H9 (cell line): ENCODE measurements around the gene MATN1. TPM values are rescaled to one million over a fixed set of nuclear protein-coding genes. Genes with fewer than 3 reads are reported as not detected.

Source experiments
- DNase-seq: peaks from one replicate; pipeline ENCODE4 v3.0.0-alpha.2; 2017
- H2AFZ ChIP-seq: one replicate; pipeline ENCODE4 v1.6.1; 2013; ENCODE audit warnings: mild to moderate bottlenecking, low read length, control low read depth, moderate library complexity
- H2AK5ac ChIP-seq: 2 replicates; pipeline ENCODE4 v1.6.1; 2013; ENCODE audit warnings: low read length, control low read depth, mixed read lengths; ENCODE audit not compliant: insufficient read length
- H2BK120ac ChIP-seq: one replicate; pipeline ENCODE4 v1.6.1; 2013; ENCODE audit warnings: low read depth, mild to moderate bottlenecking, low read length, control low read depth, inconsistent platforms; ENCODE audit not compliant: poor library complexity, severe bottlenecking
- H2BK12ac ChIP-seq: 2 replicates; pipeline ENCODE4 v1.6.1; 2013; ENCODE audit warnings: low read length, control low read depth, mixed read lengths, low read depth; ENCODE audit not compliant: insufficient read length
- H2BK15ac ChIP-seq: 2 replicates; pipeline ENCODE4 v1.6.1; 2013; ENCODE audit warnings: low read depth, low read length, control low read depth
- H2BK20ac ChIP-seq: one replicate; pipeline ENCODE4 v1.6.1; 2013; ENCODE audit warnings: low read depth, mild to moderate bottlenecking, low read length, control low read depth, inconsistent platforms; ENCODE audit not compliant: poor library complexity, severe bottlenecking
- H2BK5ac ChIP-seq: 2 replicates; pipeline ENCODE4 v1.6.1; 2013; ENCODE audit warnings: low read length, control low read depth, mixed read lengths; ENCODE audit not compliant: insufficient read length
- H3K14ac ChIP-seq: 2 replicates; pipeline ENCODE4 v1.6.1; 2013; ENCODE audit warnings: low read length, control low read depth; ENCODE audit not compliant: insufficient read depth
- H3K18ac ChIP-seq: 2 replicates; pipeline ENCODE4 v1.6.1; 2013; ENCODE audit warnings: low read depth, mild to moderate bottlenecking, mixed read lengths, low read length, control low read depth; ENCODE audit not compliant: insufficient read length
- H3K23ac ChIP-seq: 2 replicates; pipeline ENCODE4 v1.6.1; 2013; ENCODE audit warnings: low read length, control low read depth, mixed read lengths, low read depth; ENCODE audit not compliant: insufficient read length
- H3K23me2 ChIP-seq: 2 replicates; pipeline ENCODE4 v1.6.1; 2013; ENCODE audit warnings: low read depth, mild to moderate bottlenecking, mixed read lengths, low read length, control low read depth; ENCODE audit not compliant: insufficient read length, poor library complexity, severe bottlenecking
- H3K27ac ChIP-seq: 2 replicates; pipeline ENCODE4 v1.5.1; 2013; ENCODE audit warnings: low read length, control low read depth, mixed read lengths, low read depth; ENCODE audit not compliant: insufficient read length
- H3K27me3 ChIP-seq: 2 replicates; pipeline ENCODE4 v1.6.1; 2013; ENCODE audit warnings: low read length, control low read depth, inconsistent platforms; ENCODE audit not compliant: insufficient read depth
- H3K4ac ChIP-seq: 2 replicates; pipeline ENCODE4 v1.6.1; 2013; ENCODE audit warnings: low read depth, mild to moderate bottlenecking, control low read depth, inconsistent platforms, low read length, moderate library complexity
- H3K4me1 ChIP-seq: 2 replicates; pipeline ENCODE4 v1.6.1; 2013; ENCODE audit warnings: low read length, control low read depth, inconsistent platforms; ENCODE audit not compliant: insufficient read depth
- H3K4me2 ChIP-seq: 2 replicates; pipeline ENCODE4 v1.6.1; 2013; ENCODE audit warnings: low read length, control low read depth, mixed read lengths; ENCODE audit not compliant: insufficient read length, insufficient read depth
- H3K56ac ChIP-seq: 2 replicates; pipeline ENCODE4 v1.6.1; 2013; ENCODE audit warnings: low read depth, mild to moderate bottlenecking, mixed read lengths, low read length, control low read depth; ENCODE audit not compliant: insufficient read length
- H3K79me1 ChIP-seq: 2 replicates; pipeline ENCODE4 v1.6.1; 2013; ENCODE audit warnings: low read depth, mild to moderate bottlenecking, moderate library complexity, low read length, control low read depth, inconsistent platforms; ENCODE audit not compliant: insufficient read depth, poor library complexity, severe bottlenecking
- H3K79me2 ChIP-seq: 2 replicates; pipeline ENCODE4 v1.6.1; 2013; ENCODE audit warnings: low read length, control low read depth, inconsistent platforms; ENCODE audit not compliant: insufficient read depth
- H3K9ac ChIP-seq: 2 replicates; pipeline ENCODE4 v1.6.1; 2013; ENCODE audit warnings: low read length, control low read depth, mixed read lengths; ENCODE audit not compliant: insufficient read length; ENCODE audit errors: extremely low read depth
- H3K9me3 ChIP-seq: one replicate; pipeline ENCODE4 v1.6.1; 2013; ENCODE audit warnings: low read depth, low read length, inconsistent platforms; ENCODE audit not compliant: control insufficient read depth
- H3T11ph ChIP-seq: one replicate; pipeline ENCODE4 v1.6.1; 2013; ENCODE audit warnings: mild to moderate bottlenecking, low read length, control low read depth, inconsistent platforms
- H4K20me1 ChIP-seq: one replicate; pipeline ENCODE4 v1.6.1; 2013; ENCODE audit not compliant: control insufficient read depth, insufficient read length, insufficient read depth
- H4K5ac ChIP-seq: 2 replicates; pipeline ENCODE4 v1.6.1; 2013; ENCODE audit warnings: low read depth, mild to moderate bottlenecking, mixed read lengths, low read length, control low read depth; ENCODE audit not compliant: insufficient read length
- H4K8ac ChIP-seq: replicated peaks from 2 replicates; pipeline ENCODE4 v1.6.1; 2013; ENCODE audit warnings: low read length, control low read depth, mixed read lengths, low read depth; ENCODE audit not compliant: insufficient read length
- H4K91ac ChIP-seq: 2 replicates; pipeline ENCODE4 v1.6.1; 2013; ENCODE audit warnings: low read depth, mild to moderate bottlenecking, moderate library complexity, mixed read lengths, low read length, control low read depth; ENCODE audit not compliant: insufficient read length
- H3K27ac Mint-ChIP-seq, 3 experiments: 2 replicates in 2 of 3; 3 replicates in 1 of 3; pipeline ENCODE4 v1.8.0; 2020 to 2021; ENCODE audit warnings: mixed read lengths in 3 of 3, mild to moderate bottlenecking in 1 of 3, moderate library complexity in 1 of 3
- H3K27me3 Mint-ChIP-seq: 2 replicates; pipeline ENCODE4 v1.8.0; 2021; ENCODE audit warnings: low read depth, mild to moderate bottlenecking, moderate library complexity, mixed read lengths
- H3K36me3 Mint-ChIP-seq, 3 experiments: 2 replicates in 2 of 3; 3 replicates in 1 of 3; pipeline ENCODE4 v1.8.0; 2020 to 2021; ENCODE audit warnings: low read depth in 3 of 3, mixed read lengths in 3 of 3; ENCODE audit not compliant: insufficient read depth in 1 of 3
- H3K4me1 Mint-ChIP-seq, 2 experiments: 2 replicates each; pipeline ENCODE4 v1.8.0; 2020; ENCODE audit warnings: mixed read lengths in 2 of 2
- H3K4me3 Mint-ChIP-seq, 2 experiments: 2 replicates in 1 of 2; 3 replicates in 1 of 2; pipeline ENCODE4 v1.8.0; 2020 to 2021; ENCODE audit warnings: mild to moderate bottlenecking in 2 of 2, mixed read lengths in 2 of 2, moderate library complexity in 1 of 2
- H3K9me3 Mint-ChIP-seq, 2 experiments: 2 replicates in 1 of 2; 3 replicates in 1 of 2; pipeline ENCODE4 v1.8.0; 2020; ENCODE audit warnings: mild to moderate bottlenecking in 2 of 2, mixed read lengths in 2 of 2, moderate library complexity in 1 of 2
- CTCF ChIP-seq: fragments of 200-600 bp; sonication (generic); conservative IDR thresholded peaks from 3 replicates; pipeline ENCODE4 v1.8.0; 2021; ENCODE audit warnings: antibody characterized with exemption, mild to moderate bottlenecking
- WGBS: extraction: QIAGEN DNeasy Blood & Tissue Kit; methylation state at CpG from one replicate; pipeline ENCODE4 v1.1.7; 2013; ENCODE audit warnings: missing lambda C conversion rate, low lambda C conversion rate, mixed read lengths; ENCODE audit not compliant: insufficient read length; ENCODE audit errors: extremely low coverage; 5-methylcytosine and 5-hydroxymethylcytosine counted together
- total RNA-seq: library from RNA; stranded (reverse); gene quantifications from 2 replicates; pipeline ENCODE4 v1.2.1, GENCODE V29; 2021

Gene MATN1
- total RNA-seq, 1 experiment from 2014 or later = not detected

- H3K4ac ChIP-seq = no peak overlapping the region
Observed at GRCh38 chr1:30670240-30671060, 52.9 kb downstream of the MATN1 start.

More at GRCh38 chr1:30670240-30671060, 52.9 kb downstream of the MATN1 start:
- Mint-ChIP-seq H3K27ac (no peak overlapping the region), H3K27me3 (no peaks in the 10 kb centered on the region; the same call in 1 of the 2 replicates), H3K4me1 (peaks cover 0 to 14% of the 10 kb centered on the region in 2 experiments; a peak in 2 of 4 replicates), H3K36me3 (peaks cover 0 to 5% (median 3%) of the 10 kb centered on the region in 3 experiments; a peak in 1 of 7 replicates), H3K9me3 (peaks cover 6 to 7% of the 10 kb centered on the region in 2 experiments), H3K4me3 (no peak overlapping the region)
- Histone ChIP-seq H2AFZ (no peak overlapping the region), H2BK120ac (no peak overlapping the region), H3K18ac (no peak overlapping the region), H3K79me2 (no peaks in the 10 kb centered on the region), H2BK5ac (no peak overlapping the region), H2BK20ac (no peak overlapping the region), H2BK12ac (no peak overlapping the region), H3T11ph (no peak overlapping the region), H2AK5ac (no peak overlapping the region), H3K9me3 (no peaks in the 10 kb centered on the region), H3K4me2 (no peak overlapping the region), H3K23me2 (no peaks in the 10 kb centered on the region), H3K79me1 (no peaks in the 10 kb centered on the region), H3K9ac (no peak overlapping the region), H3K4me1 (no peaks in the 10 kb centered on the region), H4K8ac (no peak overlapping the region), H3K27ac (no peak overlapping the region), H3K27me3 (no peaks in the 10 kb centered on the region), H3K56ac (no peak overlapping the region), H3K23ac (no peak overlapping the region), H4K5ac (no peak overlapping the region), H3K14ac (no peak overlapping the region), H4K91ac (no peak overlapping the region), H2BK15ac (no peak overlapping the region), H4K20me1 (no peaks in the 10 kb centered on the region)
- TF ChIP-seq CTCF = no peak
- no CpG with 5 or more reads among the region's 9 CpGs for WGBS
- no peak for DNase-seq
